ENCODE measurements around the gene RNASEH2A.

RNASEH2A gene

DNA sequence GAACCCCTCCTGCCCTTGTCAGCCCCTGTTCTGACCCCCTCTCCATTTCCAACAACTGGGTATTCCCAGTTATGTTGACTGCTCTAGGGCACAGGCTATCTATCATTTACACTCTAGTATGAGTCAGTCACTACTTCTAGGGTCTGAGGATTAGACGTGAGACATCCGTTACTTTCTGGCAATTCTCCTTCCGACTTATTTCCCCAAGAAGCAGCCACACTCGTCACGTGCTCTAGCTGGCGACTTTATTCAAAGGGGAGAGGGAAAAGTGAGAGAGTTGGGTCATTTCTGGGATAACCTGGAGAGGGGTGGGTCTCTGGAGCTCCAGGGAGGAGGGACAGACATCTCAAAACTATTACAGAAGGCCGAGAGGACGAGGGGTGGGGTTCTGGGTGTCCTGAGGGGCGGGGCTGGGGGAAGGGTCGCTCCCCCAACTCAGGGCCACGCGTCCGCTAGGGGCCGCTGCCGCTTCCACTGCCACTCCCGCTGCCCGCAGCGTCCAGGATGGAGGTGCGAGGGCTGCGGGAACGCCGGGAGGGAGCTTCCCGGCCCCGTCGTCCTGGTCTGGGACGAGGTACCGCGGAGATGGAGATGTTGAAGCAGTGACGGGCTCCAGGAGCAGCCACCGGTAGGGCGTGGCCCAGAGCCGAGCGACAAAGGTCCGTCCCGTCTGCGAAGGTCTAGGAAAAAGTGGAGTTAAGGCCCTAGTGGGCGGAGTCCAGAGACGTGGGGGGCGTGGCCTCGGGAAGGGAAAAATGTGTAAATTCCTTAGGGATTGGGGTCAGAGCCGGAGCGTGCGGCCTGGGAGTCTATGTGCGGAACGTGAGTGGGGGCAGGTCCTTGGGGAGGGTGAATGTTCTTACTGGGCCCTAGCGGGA is 19.1 kb downstream of the RNASEH2A start:
- Mint-ChIP-seq H3K4me3 (no peak overlapping the region), H3K27ac (no peak overlapping the region), H3K9me3 (no peaks in the 10 kb centered on the region), H3K36me3 (ENCODE audit: low read depth) (no peaks in the 10 kb centered on the region), H3K4me1 (ENCODE audit: low read depth) (peaks cover 9% of the 10 kb centered on the region), H3K27me3 (peaks cover 48% of the 10 kb centered on the region)

DNA sequence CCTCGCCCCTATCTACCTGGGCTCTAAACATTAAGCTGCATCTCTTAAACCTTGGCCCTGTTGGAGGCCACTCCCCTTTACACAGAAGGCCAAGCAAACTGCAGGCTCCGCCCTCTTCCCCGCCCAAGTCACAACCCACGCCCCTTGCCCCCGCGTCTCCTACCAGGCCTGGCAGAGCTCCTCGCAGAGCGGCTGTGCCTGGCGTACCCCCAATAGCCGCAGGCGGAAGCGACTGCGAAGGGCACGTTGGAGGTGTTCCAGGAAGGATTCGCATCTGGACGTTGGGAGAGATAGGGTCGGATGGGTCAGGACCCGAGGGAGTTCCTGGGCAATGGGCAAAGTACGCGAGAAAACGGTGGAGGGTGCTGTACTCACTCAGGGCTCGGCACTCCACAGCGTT is 22.1 kb downstream of the RNASEH2A start:
- Mint-ChIP-seq H3K4me3 (no peak overlapping the region), H3K36me3 (ENCODE audit: low read depth) (no peaks in the 10 kb centered on the region), H3K27ac (no peak overlapping the region), H3K4me1 (ENCODE audit: low read depth) (peaks cover 25% of the 10 kb centered on the region), H3K27me3 (peaks cover 77% of the 10 kb centered on the region), H3K9me3 (no peaks in the 10 kb centered on the region)

DNA sequence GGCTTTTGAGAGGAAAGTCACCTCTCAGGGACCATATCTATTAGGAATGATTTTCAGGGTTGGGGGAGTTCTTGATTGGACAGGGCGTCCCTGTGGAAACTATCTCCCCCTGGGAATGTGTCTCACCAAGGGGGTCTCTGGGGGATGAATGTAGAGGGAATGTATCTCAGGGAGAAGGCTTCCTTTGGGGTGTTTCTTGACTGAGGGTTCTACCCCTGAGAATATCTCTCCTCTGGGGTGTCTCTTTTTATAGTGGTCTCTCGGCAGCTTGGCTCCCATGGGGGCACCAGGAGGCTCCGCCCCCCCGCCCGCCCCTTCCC is 27.0 kb downstream of the RNASEH2A start:
- Mint-ChIP-seq H3K36me3 (ENCODE audit: low read depth) (no peaks in the 10 kb centered on the region), H3K4me1 (ENCODE audit: low read depth) (peaks cover 40% of the 10 kb centered on the region), H3K9me3 (no peaks in the 10 kb centered on the region), H3K4me3 (peak overlapping the region; percentile 30), H3K27ac (no peak overlapping the region), H3K27me3 (peaks cover 83% of the 10 kb centered on the region)

DNA sequence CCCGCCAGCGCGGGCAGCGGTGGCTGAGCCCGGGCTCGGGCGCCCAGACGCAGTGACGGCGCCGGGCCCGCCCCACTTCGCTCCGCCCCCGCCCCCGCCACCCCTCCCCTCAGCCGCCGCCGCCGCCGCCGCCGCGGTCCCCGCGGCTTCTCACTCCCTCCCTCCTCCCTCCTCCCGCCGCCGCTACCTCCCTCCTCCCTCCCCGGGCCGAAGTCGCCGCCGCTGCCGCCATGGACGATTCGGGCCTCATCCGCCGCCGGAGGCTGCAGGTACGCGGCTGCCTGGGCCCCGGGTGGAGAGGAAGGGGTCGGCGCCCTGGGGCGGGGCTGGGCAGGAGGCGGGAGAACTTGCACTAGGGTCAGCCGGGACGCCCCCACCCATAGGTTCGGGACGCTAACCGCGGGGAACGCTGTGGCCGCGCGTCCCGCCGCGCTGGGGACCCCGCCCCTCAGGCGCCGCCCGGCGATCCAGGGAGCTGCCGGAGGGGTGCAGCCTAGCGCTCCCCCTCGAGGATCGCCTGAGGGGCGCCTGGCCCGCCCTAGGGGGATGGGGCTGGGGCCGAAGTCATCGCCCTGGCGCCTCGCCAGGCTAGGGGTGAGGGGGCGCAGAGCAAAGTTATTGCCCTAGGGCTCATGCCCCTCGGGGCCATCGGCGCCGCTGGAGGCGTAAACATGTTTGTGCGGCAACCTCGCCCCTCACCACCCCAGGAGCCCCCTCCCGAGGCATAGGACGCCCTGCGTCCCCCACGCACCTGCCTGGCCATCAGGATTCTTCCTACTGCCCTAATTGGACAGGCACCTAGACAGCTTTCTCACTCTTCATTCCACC is 27.6 kb downstream of the RNASEH2A start:
- H3K27me3 Mint-ChIP-seq = peaks cover 78% of the 10 kb centered on the region
- no peak overlapping the region for H3K27ac Mint-ChIP-seq
- peak overlapping the region; percentile 28 for H3K4me3 Mint-ChIP-seq
- no peaks in the 10 kb centered on the region for H3K36me3 Mint-ChIP-seq (ENCODE audit: low read depth)
- no peaks in the 10 kb centered on the region for H3K9me3 Mint-ChIP-seq
- peaks cover 39% of the 10 kb centered on the region for H3K4me1 Mint-ChIP-seq (ENCODE audit: low read depth)

DNA sequence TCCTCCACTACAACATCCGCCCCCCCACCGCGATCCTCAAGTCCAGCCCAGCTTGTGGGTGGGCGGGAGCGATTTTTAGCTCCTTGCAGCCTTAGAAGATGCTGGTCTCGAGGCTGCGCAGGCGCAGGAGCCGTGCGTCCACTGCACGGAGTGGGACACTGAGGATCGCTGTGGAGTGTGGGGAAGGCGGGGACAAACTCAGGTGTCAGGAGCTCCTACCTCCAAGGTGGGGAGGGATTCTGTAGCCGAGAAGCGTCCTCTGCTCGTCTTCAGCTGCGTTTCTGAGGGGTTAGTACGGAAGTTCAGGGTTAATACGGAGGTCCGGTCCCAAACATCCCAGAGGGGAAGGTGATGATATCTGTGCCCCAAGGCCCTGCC is 28.2 kb downstream of the RNASEH2A start, which contains the start of gene RTBDN:
Gene RTBDN (minus strand): TSS at position 14 of the 378 bp plus-strand sequence. CDS start 4,600 bp downstream, outside the sequence.
- Mint-ChIP-seq H3K4me1 (ENCODE audit: low read depth) (peaks cover 44% of the 10 kb centered on the region), H3K27me3 (peaks cover 81% of the 10 kb centered on the region), H3K27ac (no peak within 1 kb of the TSS), H3K9me3 (no peaks in the 10 kb centered on the region), H3K36me3 (ENCODE audit: low read depth) (no peaks in the 10 kb centered on the region), H3K4me3 (peak within 1 kb of the TSS; percentile 30)

DNA sequence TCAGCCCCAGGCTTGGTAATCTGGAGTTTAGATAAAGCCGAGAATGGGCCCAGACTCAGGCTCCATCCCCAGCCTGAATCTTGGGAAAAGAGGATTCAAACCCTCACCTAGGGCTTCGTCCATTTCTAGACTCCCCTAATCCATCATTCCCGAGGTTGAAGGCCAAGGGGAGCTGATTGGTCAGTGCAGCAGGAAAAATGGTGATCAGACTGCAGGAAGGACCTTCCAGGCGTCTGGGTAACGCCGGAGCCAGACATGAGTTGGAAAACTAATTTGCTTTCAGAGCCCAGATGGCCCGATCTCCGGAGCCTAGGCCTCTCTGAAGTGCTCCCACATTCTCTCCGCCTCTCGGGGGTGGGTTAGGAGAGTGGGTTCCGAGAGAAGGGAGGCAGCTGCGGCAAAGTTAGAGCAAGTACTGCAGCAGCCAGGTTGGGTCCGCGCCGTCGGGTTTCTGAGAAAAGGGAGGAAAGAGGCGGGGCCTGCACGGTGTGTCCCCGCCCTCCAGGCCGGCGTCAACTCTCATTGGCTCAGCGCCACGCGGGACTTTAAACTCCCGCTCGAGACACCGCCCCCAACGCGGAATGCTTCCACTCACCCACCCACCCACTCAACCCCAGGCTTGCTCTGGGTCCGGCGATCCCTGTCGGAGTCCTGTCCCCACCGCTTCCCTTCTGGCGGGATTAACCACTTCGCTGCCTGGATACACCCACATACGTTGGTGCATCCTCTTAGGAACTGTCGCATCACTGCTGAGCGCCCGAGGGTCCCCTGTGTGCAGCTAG is 28.8 kb downstream of the RNASEH2A start:
- peaks cover 47% of the 10 kb centered on the region for H3K4me1 Mint-ChIP-seq (ENCODE audit: low read depth)
- no peaks in the 10 kb centered on the region for H3K36me3 Mint-ChIP-seq (ENCODE audit: low read depth)
- H3K9me3 Mint-ChIP-seq = no peaks in the 10 kb centered on the region
- no peak overlapping the region for H3K27ac Mint-ChIP-seq
- H3K4me3 Mint-ChIP-seq = peak overlapping the region; percentile 28
- peaks cover 81% of the 10 kb centered on the region for H3K27me3 Mint-ChIP-seq

DNA sequence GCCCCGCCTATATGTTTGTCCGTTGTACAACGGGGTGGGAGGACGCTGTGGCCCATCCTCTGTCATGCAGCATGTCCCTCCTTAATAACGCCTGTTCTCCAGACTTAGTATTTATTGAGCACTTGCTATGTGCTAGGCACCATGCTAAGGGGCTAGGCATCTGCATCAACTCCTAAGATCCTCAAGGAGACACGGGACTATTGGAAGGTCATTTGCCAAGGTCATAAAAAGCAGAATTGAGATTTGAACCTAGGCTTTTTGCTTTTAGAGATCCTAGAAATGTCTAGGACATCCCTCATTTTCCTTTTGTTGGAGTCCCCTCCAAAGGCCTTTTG is 30.1 kb downstream of the RNASEH2A start:
- Mint-ChIP-seq H3K27ac (no peak overlapping the region), H3K36me3 (ENCODE audit: low read depth) (no peaks in the 10 kb centered on the region), H3K4me3 (peak overlapping the region; percentile 23), H3K9me3 (no peaks in the 10 kb centered on the region), H3K4me1 (ENCODE audit: low read depth) (peaks cover 58% of the 10 kb centered on the region), H3K27me3 (peaks cover 80% of the 10 kb centered on the region)

DNA sequence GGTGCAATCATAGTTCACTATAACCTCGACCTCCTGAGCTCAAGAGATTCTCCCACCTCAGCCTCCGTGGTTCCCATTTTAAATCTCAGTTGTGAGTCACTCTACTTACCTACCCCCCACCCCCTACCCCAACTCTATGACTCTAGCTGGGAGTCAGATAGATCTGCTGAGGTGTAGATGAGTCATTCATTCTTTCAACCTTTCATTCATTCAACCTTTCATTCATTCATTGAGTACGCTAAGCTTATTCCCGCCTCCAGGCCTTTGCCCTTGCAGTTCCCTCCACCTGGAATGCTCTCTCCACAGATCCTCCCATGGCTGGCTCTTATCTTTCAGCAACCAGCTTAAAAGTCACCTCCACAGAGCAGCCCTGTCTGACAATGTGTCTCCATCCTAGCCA is 30.8 kb downstream of the RNASEH2A start:
- peaks cover 54% of the 10 kb centered on the region for H3K4me1 Mint-ChIP-seq (ENCODE audit: low read depth)
- H3K4me3 Mint-ChIP-seq = peak overlapping the region; percentile 28
- H3K27me3 Mint-ChIP-seq = peaks cover 79% of the 10 kb centered on the region
- peak overlapping the region; percentile 26 for H3K27ac Mint-ChIP-seq
- H3K9me3 Mint-ChIP-seq = no peaks in the 10 kb centered on the region
- H3K36me3 Mint-ChIP-seq (ENCODE audit: low read depth) = no peaks in the 10 kb centered on the region

DNA sequence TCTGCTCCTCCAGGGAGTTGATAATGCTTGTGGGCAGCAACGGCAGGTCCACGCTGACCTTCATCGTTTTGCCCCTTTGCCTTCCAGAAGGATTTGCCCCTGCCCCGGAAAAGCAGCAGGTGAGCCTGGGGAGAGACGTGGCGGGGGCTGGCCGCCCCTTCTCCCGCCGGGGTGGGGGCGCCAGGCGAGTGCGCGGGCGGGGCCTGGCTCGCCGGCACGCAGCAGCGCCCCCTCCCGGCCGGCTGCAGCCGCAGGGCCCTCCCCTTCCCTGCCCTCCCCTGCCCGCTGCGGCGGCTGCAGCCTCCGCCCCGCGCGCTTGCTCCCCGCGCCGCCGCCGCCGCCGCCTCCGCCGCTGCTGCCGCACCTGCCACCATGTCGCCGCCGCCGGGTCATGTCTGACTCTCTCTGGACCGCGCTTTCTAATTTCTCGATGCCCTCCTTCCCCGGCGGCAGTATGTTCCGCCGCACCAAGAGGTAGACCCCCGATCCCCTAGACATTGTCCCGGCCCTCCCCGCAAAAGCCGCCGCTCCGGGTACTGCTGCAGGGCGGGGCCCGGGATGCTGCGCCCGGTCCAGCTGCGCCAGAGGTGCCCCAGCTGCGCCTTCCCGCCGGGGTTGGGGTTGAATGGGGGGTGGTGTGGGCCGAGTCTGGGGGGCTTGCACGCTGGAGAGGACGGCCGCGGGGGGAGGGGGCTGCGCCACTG is 31.9 kb downstream of the RNASEH2A start, which contains the start of gene MAST1:
Gene MAST1 (plus strand): TSS at position 334 of the 704 bp plus-strand sequence. CDS start 58 bp downstream, at position 392.
- H3K27ac Mint-ChIP-seq = peak within 1 kb of the TSS; percentile 26
- H3K9me3 Mint-ChIP-seq = no peaks in the 10 kb centered on the region
- H3K4me3 Mint-ChIP-seq = peak within 1 kb of the TSS; percentile 58
- H3K27me3 Mint-ChIP-seq = peaks cover 75% of the 10 kb centered on the region
- no peaks in the 10 kb centered on the region for H3K36me3 Mint-ChIP-seq (ENCODE audit: low read depth)
- H3K4me1 Mint-ChIP-seq (ENCODE audit: low read depth) = peaks cover 46% of the 10 kb centered on the region

DNA sequence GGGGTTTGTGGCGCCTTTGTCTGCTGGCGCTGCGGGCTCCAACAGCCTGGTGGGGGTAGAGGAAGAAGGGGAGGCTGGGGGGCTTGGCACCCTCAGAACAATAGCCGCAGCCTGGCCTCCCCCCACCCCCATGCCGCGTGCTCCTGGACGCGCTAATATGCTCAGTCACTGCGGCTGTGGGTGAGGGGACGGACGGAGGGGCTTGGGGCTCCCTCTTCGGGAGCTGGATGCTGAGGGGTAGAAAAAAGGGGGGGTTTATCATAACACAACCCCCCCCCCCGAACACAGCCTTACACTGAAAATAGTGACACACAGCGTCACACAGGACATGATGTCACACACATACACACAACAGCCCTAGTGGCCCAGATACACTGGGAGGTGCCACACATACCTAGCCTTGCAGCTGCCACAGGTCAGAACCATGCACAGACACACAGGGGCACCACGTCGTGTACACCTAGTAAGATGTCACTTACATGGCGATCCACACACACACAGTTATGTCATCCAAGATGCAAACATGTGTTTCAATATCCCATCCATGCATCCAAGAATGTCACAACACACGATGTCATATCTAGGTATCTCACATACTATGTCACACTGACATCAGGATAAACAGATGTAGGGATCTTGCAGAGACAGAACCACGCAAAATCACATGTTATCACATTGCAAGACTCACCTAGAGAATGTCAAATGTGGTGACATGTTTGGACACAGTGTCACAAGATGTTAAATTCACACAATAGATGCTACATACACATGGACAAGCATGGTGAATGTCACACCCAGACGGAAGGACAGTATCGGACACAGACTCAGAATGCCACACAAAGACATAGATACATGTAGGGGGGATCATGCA is 32.7 kb downstream of the RNASEH2A start:
- peaks cover 45% of the 10 kb centered on the region for H3K4me1 Mint-ChIP-seq (ENCODE audit: low read depth)
- H3K36me3 Mint-ChIP-seq (ENCODE audit: low read depth) = no peaks in the 10 kb centered on the region
- no peaks in the 10 kb centered on the region for H3K9me3 Mint-ChIP-seq
- peaks cover 76% of the 10 kb centered on the region for H3K27me3 Mint-ChIP-seq
- H3K27ac Mint-ChIP-seq = no peak overlapping the region
- H3K4me3 Mint-ChIP-seq = peak overlapping the region; percentile 58

DNA sequence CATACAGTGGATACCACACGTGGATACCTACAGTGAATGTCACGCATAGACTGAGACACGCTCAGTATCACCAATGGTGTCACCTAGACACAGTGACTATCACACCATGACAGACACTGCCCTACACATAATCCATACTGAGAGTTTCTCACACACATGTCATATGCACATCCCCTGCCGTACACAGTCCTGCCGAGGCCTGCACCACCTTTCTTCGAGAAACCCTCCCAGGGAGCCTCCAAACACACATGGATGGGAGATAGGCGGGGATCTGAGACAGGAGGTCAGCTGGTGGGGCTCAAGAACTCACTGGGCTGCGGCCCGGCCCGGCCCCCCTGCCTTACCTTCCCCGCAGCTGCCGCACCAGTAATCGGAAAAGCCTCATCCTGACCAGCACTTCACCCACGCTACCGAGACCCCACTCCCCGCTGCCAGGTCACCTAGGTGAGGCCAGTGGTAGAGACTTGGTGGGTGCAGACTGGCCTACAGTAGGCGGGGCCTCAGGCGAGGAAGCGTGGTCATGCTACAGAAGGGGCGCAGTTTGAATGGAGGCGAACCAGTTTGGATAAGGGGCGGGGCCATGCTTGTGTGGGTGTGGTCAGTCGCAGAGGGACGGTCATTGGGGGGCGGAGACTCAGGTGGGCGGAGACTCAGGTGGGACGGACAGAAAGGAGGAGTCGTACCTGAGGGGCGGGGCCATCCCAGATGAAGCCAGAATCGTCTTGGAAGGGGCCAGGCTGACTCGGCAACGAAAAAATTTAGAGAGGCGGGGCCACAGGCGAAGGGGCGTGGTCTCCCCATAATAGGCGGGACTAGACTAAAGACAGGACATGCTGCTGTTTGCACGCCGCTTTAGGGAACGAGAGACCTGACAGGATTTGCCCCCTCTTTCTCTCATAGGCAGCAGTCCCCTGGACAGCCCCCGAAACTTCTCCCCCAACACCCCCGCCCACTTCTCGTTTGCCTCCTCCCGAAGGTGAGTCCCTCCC is 34.0 kb downstream of the RNASEH2A start:
- no peaks in the 10 kb centered on the region for H3K36me3 Mint-ChIP-seq (ENCODE audit: low read depth)
- peaks cover 70% of the 10 kb centered on the region for H3K27me3 Mint-ChIP-seq
- H3K4me3 Mint-ChIP-seq = no peak overlapping the region
- H3K27ac Mint-ChIP-seq = no peak overlapping the region
- H3K4me1 Mint-ChIP-seq (ENCODE audit: low read depth) = peaks cover 37% of the 10 kb centered on the region
- no peaks in the 10 kb centered on the region for H3K9me3 Mint-ChIP-seq

DNA sequence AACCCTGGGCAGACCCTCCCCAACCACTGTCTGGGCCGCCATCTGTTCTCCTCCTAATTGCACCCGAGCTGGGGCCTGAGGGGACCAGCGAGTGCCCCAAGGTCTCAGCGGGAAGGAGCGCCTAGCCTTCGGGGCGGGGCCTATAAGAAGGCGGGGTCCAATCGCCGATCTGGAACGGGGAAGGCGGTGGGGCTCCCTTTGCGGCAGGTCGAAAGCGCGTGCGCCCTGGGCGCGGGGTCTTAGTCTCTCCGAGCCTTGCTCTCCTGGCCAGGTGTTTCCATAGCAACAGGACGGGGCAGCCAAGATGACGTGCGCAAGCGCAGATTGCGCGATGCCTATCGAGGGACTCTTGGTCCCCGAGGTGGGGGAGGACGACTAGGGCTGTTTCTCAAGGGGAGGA is 34.7 kb downstream of the RNASEH2A start:
- peaks cover 37% of the 10 kb centered on the region for H3K4me1 Mint-ChIP-seq (ENCODE audit: low read depth)
- no peaks in the 10 kb centered on the region for H3K36me3 Mint-ChIP-seq (ENCODE audit: low read depth)
- no peak overlapping the region for H3K4me3 Mint-ChIP-seq
- no peak overlapping the region for H3K27ac Mint-ChIP-seq
- H3K27me3 Mint-ChIP-seq = peaks cover 66% of the 10 kb centered on the region
- no peaks in the 10 kb centered on the region for H3K9me3 Mint-ChIP-seq

DNA sequence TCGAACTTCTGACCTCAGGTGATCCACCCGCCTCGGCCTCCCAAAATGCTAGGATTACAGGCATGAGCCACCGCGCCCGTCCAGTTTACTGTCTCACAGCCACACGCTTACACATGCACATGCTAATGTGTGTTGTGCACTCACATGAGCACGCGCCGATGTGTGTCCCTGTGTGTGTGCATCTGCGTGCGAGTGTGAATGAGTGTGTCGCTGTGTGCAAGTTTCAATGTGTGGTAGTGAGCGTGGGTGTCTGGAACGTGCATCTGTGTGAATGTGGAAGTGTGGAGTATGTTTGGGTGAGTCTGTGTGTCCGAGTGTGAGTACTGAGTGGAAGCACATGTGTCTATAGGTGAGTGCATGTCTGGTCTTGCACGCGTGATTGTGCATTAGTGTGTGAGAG is 36.1 kb downstream of the RNASEH2A start:
- Mint-ChIP-seq H3K27ac (no peak overlapping the region), H3K27me3 (peaks cover 59% of the 10 kb centered on the region), H3K4me3 (no peak overlapping the region), H3K36me3 (ENCODE audit: low read depth) (no peaks in the 10 kb centered on the region), H3K9me3 (no peaks in the 10 kb centered on the region), H3K4me1 (ENCODE audit: low read depth) (peaks cover 32% of the 10 kb centered on the region)

Data from stimulated activated naive CD8-positive, alpha-beta T cell treated with anti-CD3 and anti-CD28 coated beads, Interleukin-15, Interleukin-2, amounts not matched to agents 100 ng/mL and 50 ng/mL, for 24 hours (primary cell).